NCI-H2196 treated with DMSO at 0.1 percent for 48 hours (cell line): ENCODE measurements around the gene LHFPL5.

ENCODE experiments used
- DNase-seq: peaks from one replicate; lab custom pipeline; 2025; ENCODE audit not compliant: unreplicated experiment; lab: John Stamatoyannopoulos, UW

The LHFPL5 gene

GRCh38 chr6:35850208-35850607 is 45.1 kb downstream of the LHFPL5 start:
- DNase-seq, result no peak

- DNase-seq, result no peak
These were observed 47.8 kb downstream of the LHFPL5 start for GRCh38 chr6:35852994-35853393.

DNA sequence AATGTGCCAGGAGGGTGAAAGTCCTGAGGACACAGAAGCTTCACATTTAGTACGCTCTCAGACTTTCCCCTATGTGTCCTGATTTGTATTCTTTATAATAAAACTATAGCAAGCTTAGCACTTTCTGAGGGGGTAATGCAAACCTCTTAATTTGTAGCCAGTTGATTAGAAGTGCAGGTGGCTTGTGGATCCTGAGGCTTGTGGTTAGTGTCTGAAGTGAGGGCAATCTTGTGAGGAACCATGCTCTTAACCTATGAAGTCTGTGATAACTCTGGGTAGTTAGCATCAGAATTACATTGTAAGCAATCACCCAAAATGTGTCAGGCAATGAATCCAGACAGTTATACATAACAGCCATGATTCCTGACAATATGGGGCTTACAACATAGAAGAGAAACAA is 51.1 kb downstream of the LHFPL5 start:
- DNase-seq, result no peak

- no peak for DNase-seq
These were observed 52.7 kb downstream of the LHFPL5 start for GRCh38 chr6:35857853-35858252.

GRCh38 chr6:35859367-35859766 is 54.2 kb downstream of the LHFPL5 start:
- DNase-seq, result no peak
